ENCODE data around the gene NKTR. TPM values are rescaled to one million over a fixed set of nuclear protein-coding genes. Genes with fewer than 3 reads are reported as not detected.

NKTR gene
- total and polyA plus RNA-seq, 9 of the 15 experiments (the other 6 are each of a cell fraction or from before 2014, with no cell fraction given), result 19.7 to 123 (median 92.6) TPM

- TF ChIP-seq, protein P1, sequence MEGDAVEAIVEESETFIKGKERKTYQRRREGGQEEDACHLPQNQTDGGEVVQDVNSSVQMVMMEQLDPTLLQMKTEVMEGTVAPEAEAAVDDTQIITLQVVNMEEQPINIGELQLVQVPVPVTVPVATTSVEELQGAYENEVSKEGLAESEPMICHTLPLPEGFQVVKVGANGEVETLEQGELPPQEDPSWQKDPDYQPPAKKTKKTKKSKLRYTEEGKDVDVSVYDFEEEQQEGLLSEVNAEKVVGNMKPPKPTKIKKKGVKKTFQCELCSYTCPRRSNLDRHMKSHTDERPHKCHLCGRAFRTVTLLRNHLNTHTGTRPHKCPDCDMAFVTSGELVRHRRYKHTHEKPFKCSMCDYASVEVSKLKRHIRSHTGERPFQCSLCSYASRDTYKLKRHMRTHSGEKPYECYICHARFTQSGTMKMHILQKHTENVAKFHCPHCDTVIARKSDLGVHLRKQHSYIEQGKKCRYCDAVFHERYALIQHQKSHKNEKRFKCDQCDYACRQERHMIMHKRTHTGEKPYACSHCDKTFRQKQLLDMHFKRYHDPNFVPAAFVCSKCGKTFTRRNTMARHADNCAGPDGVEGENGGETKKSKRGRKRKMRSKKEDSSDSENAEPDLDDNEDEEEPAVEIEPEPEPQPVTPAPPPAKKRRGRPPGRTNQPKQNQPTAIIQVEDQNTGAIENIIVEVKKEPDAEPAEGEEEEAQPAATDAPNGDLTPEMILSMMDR (IDR thresholded peaks at IDR 0.05 in 2 of 3, conservative IDR thresholded peaks at IDR 0.05 in 1 of 3; ENCODE audit: insufficient read depth in 2 of 3, low read depth in 1 of 3, low read length in 3 of 3), result peak; percentile 73 to 89 (median 88)
- TF ChIP-seq ZNF431 (CRISPR knock-in tag; IDR thresholded peaks at IDR 0.05), result 0 out of 2 replicates have a peak, but pooled peaks have one; percentile 9
- no peak for TF ChIP-seq HDAC8 (tag; IDR thresholded peaks at IDR 0.05)
- peak; percentile 76 for TF ChIP-seq TEAD4 (IDR thresholded peaks at IDR 0.05; ENCODE audit: low read length)
- TF ChIP-seq TEAD4 (CRISPR knock-in tag; IDR thresholded peaks at IDR 0.05; ENCODE audit: borderline replicate concordance), result 0 out of 2 replicates have a peak, but pooled peaks have one; percentile 26
- peak; percentile 86 for TF ChIP-seq REST (IDR thresholded peaks at IDR 0.05; ENCODE audit: borderline replicate concordance)
- TF ChIP-seq REST (CRISPR knock-in tag; IDR thresholded peaks at IDR 0.05; ENCODE audit: low read depth), result peak; percentile 57
- TF ChIP-seq ZNF239 (CRISPR knock-in tag; IDR thresholded peaks at IDR 0.05), result no peak; the same call in 1 of the 2 replicates
- TF ChIP-seq TOE1 (IDR thresholded peaks at IDR 0.05; ENCODE audit: borderline replicate concordance), result peak; percentile 94
- TF ChIP-seq TOE1 (CRISPR knock-in tag; IDR thresholded peaks at IDR 0.05; ENCODE audit: borderline replicate concordance, low read depth), result no peak
- peak; percentile 53; the same call in 1 of the 2 replicates for TF ChIP-seq ZNF24 (IDR thresholded peaks at IDR 0.05)
- peak in 1 of 3 experiments; percentile 56 for TF ChIP-seq YY1 (IDR thresholded peaks at IDR 0.05; ENCODE audit: borderline replicate concordance in 1 of 3, control insufficient read depth in 1 of 3, extremely low read depth in 1 of 3, insufficient read depth in 3 of 3, insufficient read length in 1 of 3, insufficient replicate concordance in 2 of 3, low read depth in 1 of 3, low read length in 2 of 3)
- TF ChIP-seq MCM5 (IDR thresholded peaks at IDR 0.05; ENCODE audit: low read depth), result no peak
- no peak for TF ChIP-seq ZNF347 (CRISPR knock-in tag; IDR thresholded peaks at IDR 0.05; ENCODE audit: low read depth)
- peak; percentile 89; the same call in 1 of the 2 replicates for TF ChIP-seq KAT7 (CRISPR knock-in tag; IDR thresholded peaks at IDR 0.05; ENCODE audit: borderline replicate concordance)
- TF ChIP-seq CXXC5 (CRISPR knock-in tag; IDR thresholded peaks at IDR 0.05), result peak; percentile 99
Observed at GRCh38 chr3:42581709-42582473, 18.6 kb upstream of the NKTR start, which contains the start of gene SEC22C (continued).

Data from K562 (cell line).